LNCAP (cell line): ENCODE results near the gene CBX4.

ENCODE experiments used
- CTCF ChIP-seq: fragments of 450-650 bp; IDR thresholded peaks from 2 replicates; pipeline ENCODE4 v1.5.1; 2017; ENCODE audit warnings: mild to moderate bottlenecking

CBX4 gene

GRCh38 chr17:79783891-79784290, 55.3 kb downstream of the CBX4 start:
- no peak for TF ChIP-seq CTCF
